HAP-1 (cell line): ENCODE data around the gene ZNF547.
A peak's percentile ranks its signal among the peaks of the same experiment; 100 is the strongest.

Experiments used
- DNase-seq, 2 experiments: peaks; one replicate each; pipeline ENCODE4 v3.0.0-alpha.2; 2016 to 2020; ENCODE audit warnings: low spot score in 2 of 2
- H3K27me3 ChIP-seq: fragments of 250-450 bp; sonication (Bioruptor Pico); 2 replicates; pipeline ENCODE4 v1.5.1; 2020; ENCODE audit warnings: low read depth, mild to moderate bottlenecking, moderate library complexity
- H3K36me3 ChIP-seq: fragments of 250-450 bp; sonication (Bioruptor Pico); replicated peaks from 2 replicates; pipeline ENCODE4 v1.5.1; 2020; ENCODE audit warnings: mild to moderate bottlenecking
- H3K4me1 ChIP-seq: fragments of 250-450 bp; sonication (Bioruptor Pico); 2 replicates; pipeline ENCODE4 v1.5.1; 2020; ENCODE audit warnings: mild to moderate bottlenecking
- H3K4me3 ChIP-seq: fragments of 250-450 bp; sonication (Bioruptor Pico); 2 replicates; pipeline ENCODE4 v1.5.1; 2020; ENCODE audit warnings: mild to moderate bottlenecking, moderate library complexity
- H3K9me3 ChIP-seq: fragments of 250-450 bp; sonication (Bioruptor Pico); 2 replicates; pipeline ENCODE4 v1.5.1; 2020; ENCODE audit warnings: mild to moderate bottlenecking, moderate library complexity
- in situ Hi-C: fragments of 300-500 bp; cut with MboI; formaldehyde crosslinking; loops from 3 replicates; pipeline ENCODE4 v1.14.3; 2020; ENCODE audit warnings: low sequenced_read_pairs, inconsistent platforms, mixed read lengths

Gene ZNF547

GRCh38 chr19:57382806-57383488 is 19.6 kb downstream of the ZNF547 start:
- in situ Hi-C loops, result no loop called here
- Histone ChIP-seq H3K9me3 (peaks cover 4% of the 10 kb centered on the region; the same call in 1 of the 2 replicates), H3K4me3 (no peak overlapping the region)

DNA sequence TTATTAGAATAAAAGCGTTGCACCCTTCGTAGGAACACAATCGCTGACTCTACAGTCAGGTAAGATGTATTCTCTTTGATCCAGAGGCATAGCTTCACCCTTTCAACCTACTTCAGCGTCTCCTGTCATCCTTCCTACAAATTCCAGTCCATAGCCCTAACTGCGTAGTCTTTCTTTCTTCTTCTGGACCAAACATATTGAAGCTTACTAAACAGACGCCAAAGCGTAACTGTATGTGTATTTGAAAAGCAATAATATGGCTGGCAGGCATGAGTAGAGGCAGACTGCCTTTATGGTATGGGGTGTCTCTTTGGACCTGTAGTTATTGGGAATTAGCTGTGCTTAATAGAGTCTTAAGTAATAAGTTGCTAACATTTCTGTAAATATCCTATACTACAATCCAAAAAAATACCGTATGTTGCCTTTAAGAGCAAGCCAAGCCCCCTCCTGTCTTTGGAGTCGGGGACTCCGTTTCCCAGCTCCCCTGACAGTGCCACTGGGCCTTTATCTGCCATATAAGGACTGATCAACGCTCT is 25.9 kb downstream of the ZNF547 start:
- Histone ChIP-seq H3K4me3 (peak overlapping the region; percentile 84), H3K4me1 (peaks cover 2% of the 10 kb centered on the region; the same call in 1 of the 2 replicates), H3K36me3 (no peaks in the 10 kb centered on the region), H3K9me3 (no peaks in the 10 kb centered on the region), H3K27me3 (no peaks in the 10 kb centered on the region)
- in situ Hi-C loops, result no loop called here
- no peak for DNase-seq

More at GRCh38 chr19:57382806-57383488, 19.6 kb downstream of the ZNF547 start:
- Histone ChIP-seq H3K4me1 (no peaks in the 10 kb centered on the region), H3K27me3 (no peaks in the 10 kb centered on the region), H3K36me3 (no peaks in the 10 kb centered on the region; the same call in 1 of the 2 replicates)
- no peak for DNase-seq

DNA sequence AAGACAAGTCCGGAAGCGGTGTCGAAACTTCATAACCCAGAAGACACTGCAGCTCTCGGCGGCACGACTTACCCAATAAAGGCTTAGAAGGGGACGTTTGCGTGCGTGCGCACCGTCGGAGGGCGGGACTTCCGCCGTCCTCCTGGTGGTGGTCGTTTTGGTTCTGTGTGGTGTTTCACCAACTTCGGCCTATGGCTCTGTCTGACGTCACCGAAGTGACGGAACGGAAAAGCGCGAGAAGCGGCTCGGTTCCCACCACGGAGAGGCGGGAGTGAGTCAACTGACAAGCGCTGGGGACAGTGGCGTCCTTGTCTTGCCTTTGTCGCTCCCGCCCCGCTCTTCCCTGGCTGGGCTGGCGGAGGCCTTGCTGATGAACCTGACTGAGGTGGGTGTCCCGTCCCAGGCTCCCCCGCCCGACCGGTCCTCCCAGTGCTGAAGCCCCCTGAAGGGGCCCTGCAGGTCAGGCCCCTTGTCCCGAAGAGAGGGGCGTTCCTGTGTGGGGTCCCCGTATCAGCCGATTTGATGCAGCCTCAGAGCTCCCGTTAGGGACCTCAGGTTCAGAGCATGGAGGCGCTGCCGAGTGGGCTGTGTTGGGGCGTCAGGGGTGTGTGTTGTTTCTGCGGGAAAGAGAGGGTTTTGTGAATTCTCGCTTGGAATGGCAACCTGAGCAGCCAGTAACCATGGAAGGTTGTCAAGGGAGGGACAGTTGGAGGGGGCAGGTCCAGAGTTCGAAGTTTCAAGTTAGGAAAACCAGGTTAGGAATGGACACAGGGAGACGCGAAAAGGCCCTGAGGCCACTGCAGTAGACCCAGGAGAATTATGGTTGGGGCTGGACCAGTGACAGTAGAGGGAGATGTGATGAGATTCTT is 26.6 kb downstream of the ZNF547 start, which contains the start of gene ZNF548:
TSS of gene ZNF548 (plus strand) at position 125 of the 869 bp plus-strand sequence. CDS start at position 371, 246 bp downstream.
- H3K4me1 ChIP-seq, result peaks cover 2% of the 10 kb centered on the region; the same call in 1 of the 2 replicates
- in situ Hi-C loops, result no loop called here
- peak within 1 kb of the TSS; percentile 84 for H3K4me3 ChIP-seq

DNA sequence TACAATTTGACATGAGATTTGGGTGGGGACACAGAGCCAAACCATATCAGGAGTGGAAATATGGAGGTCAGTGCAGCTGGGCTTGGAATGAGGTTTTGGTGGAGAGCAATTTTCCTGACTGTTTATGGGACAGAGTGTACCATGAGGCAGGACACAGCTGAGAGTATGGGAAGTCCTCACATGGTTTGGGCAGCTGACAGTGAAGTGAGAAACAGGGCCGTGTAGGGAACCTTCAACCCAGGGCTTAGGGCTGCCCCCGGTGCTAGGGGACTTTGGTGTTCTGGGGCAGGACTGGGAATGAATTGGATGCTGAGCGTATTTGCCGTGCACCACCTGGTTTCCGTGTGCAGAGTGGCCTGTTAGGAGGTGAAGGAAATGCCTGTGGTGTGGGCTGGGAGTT is 32.4 kb downstream of the ZNF547 start:
- no peak for DNase-seq
- H3K4me1 ChIP-seq, result no peaks in the 10 kb centered on the region; the same call in 1 of the 2 replicates
- in situ Hi-C loops, result no loop called here
- no peaks in the 10 kb centered on the region for H3K27me3 ChIP-seq
- 0 out of 2 replicates have a peak, but pooled peaks cover 2% of the 10 kb centered on the region for H3K9me3 ChIP-seq
- no peak overlapping the region for H3K4me3 ChIP-seq
- H3K36me3 ChIP-seq, result peaks cover 26% of the 10 kb centered on the region

More for the DNA sequence above, 26.6 kb downstream of the ZNF547 start, which contains the start of gene ZNF548:
- Histone ChIP-seq H3K9me3 (no peaks in the 10 kb centered on the region), H3K27me3 (no peaks in the 10 kb centered on the region), H3K36me3 (no peaks in the 10 kb centered on the region)
- DNase-seq, result peak; percentile 95 to 96

DNA sequence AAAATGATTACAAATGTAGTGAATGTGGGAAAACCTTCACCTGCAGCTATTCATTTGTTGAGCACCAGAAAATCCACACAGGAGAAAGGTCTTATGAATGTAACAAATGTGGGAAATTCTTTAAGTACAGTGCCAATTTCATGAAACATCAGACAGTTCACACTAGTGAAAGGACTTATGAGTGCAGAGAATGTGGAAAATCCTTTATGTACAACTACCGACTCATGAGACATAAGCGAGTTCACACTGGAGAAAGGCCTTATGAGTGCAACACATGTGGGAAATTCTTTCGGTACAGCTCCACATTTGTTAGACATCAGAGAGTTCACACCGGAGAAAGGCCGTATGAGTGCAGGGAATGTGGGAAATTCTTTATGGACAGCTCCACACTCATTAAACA is 35.5 kb downstream of the ZNF547 start:
- in situ Hi-C loops, result no loop called here
- Histone ChIP-seq H3K9me3 (0 out of 2 replicates have a peak, but pooled peaks cover 2% of the 10 kb centered on the region), H3K36me3 (peaks cover 26% of the 10 kb centered on the region)

DNA sequence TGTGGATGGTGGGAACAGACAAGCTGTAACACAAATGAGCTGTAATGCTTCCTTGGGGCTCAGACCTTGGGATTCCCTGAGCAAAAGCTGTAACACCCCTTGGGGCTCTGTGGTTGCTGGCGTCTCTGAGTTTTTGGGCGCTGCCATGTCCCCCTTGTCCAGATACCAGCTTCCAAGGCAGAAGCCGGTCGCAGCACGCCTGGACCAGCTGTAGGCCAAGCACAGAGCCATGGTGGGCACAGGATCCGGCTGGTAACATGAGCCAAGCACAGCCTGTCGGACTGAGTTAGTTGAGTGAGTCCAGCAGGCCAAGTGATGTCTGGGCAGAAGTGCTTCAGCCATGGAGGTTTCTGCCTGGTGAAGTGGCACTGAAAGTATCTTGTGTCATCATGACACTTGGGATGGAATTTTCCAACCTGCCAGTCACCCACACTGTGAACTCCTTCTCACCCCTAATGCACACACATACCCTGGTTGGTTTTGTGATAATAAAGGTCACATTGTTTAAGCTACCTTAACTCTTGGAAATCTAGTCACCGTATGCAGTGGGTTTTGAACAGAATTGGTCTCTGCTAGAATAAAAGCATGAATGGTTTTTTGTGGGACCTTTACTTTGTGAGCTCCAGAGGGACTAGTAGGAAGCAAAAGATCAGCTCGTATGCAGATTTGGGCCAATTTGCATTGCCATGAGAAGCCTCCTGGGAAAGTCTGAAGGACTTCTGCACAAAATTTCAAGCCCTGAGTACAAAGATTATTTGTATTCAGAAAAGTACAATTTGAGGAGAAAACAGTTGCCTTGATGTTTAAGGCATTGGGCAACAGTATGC is 40.6 kb downstream of the ZNF547 start:
- Histone ChIP-seq H3K27me3 (no peaks in the 10 kb centered on the region), H3K4me3 (no peak overlapping the region), H3K9me3 (0 out of 2 replicates have a peak, but pooled peaks cover 1% of the 10 kb centered on the region), H3K4me1 (no peaks in the 10 kb centered on the region), H3K36me3 (peaks cover 10% of the 10 kb centered on the region)
- in situ Hi-C loops, result no loop called here
- no peak for DNase-seq

More for the DNA sequence above, 35.5 kb downstream of the ZNF547 start:
- H3K4me1 ChIP-seq, result no peaks in the 10 kb centered on the region
- H3K4me3 ChIP-seq, result no peak overlapping the region
- no peaks in the 10 kb centered on the region for H3K27me3 ChIP-seq
- DNase-seq, result no peak

DNA sequence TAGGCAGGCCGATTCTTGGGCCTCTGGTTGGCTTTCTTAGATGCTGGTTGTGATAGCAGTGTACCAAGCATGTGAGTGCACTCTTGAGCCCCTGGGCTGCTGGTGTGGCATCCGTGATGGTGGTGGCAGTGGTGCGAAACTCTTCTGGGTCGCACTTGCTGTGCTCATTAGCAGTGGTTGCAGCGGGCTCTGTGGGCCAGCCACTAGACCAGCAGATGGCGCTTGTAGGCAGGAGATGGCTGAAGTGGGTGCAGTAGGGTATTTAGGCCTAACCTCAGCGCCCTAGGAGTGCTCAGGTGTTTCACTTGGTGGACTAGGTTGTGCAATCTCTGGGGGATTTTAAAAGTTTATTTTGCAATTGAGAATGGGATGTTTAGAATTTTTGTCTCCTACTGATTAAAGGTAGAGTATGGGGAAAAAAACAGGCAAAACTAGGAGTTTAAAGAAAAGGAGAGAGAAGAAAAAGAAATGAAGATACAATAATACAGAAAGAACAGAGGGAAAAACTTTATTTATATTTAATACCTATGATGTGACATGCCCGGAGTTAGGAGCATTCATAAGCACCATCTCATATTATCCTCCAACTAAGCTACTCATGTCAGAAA is 43.3 kb downstream of the ZNF547 start:
- H3K4me1 ChIP-seq, result no peaks in the 10 kb centered on the region
- no peaks in the 10 kb centered on the region for H3K9me3 ChIP-seq
- peak; percentile 42 to 76 for DNase-seq
- no peak overlapping the region for H3K4me3 ChIP-seq
- 0 out of 2 replicates have a peak, but pooled peaks cover 3% of the 10 kb centered on the region for H3K36me3 ChIP-seq
- H3K27me3 ChIP-seq, result no peaks in the 10 kb centered on the region
- in situ Hi-C loops, result no loop called here

DNA sequence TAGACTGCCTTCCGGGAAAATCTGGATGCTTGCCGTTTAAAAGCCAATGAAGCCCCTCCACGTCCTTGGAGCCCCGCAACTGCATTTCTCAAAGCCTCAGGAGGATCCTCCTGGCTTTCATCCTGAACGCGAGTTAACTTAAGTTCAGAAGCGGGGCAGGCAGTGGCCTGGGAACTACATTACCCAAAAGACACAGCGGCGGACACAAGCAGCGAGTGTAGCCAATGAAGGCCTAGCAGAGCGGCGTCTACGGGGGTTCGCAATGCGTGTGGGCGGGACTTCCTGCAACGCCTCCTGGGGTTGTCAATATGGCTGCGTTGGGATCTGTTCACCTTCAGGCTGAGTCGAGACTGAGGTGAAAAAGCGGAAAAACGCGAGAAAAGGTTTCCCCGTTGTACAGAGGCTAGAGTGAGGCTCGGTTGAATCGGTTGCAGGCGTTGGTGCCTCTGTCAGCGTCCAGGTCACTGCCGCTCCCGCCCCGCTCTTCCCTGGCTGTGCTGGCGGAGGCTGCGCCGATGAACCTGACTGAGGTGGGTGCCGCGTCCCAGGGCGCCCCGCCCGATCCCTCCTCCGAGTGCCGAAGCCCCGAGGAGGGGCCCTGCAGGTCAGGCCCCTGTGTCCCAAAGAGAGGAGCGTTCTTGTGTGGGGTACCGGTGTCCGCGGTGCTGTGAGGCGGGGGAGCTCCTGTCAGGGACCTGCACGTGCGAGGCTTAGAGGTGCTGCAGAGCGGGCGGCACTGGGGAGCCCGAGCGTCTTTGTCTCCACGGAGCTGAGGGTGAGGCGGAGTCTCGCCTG is 47.7 kb downstream of the ZNF547 start, which contains the start of gene ZNF17:
TSS of gene ZNF17 (plus strand) at position 285 of the 795 bp plus-strand sequence. CDS start 2,455 bp downstream, outside the sequence.
- in situ Hi-C loops, result no loop called here
- Histone ChIP-seq H3K4me1 (no peaks in the 10 kb centered on the region; the same call in 1 of the 2 replicates), H3K36me3 (peaks cover 5% of the 10 kb centered on the region; the same call in 1 of the 2 replicates), H3K4me3 (peak within 1 kb of the TSS; percentile 90), H3K9me3 (no peaks in the 10 kb centered on the region), H3K27me3 (no peaks in the 10 kb centered on the region)
- peak; percentile 92 to 94 for DNase-seq

GRCh38 chr19:57419439-57419838 is 56.1 kb downstream of the ZNF547 start:
- H3K9me3 ChIP-seq, result peaks cover 7% of the 10 kb centered on the region
- H3K4me1 ChIP-seq, result no peaks in the 10 kb centered on the region
- in situ Hi-C loops, result no loop called here
- H3K27me3 ChIP-seq, result no peaks in the 10 kb centered on the region
- no peak for DNase-seq
- H3K4me3 ChIP-seq, result no peak overlapping the region
- peaks cover 38% of the 10 kb centered on the region for H3K36me3 ChIP-seq

- peaks cover 35% of the 10 kb centered on the region for H3K36me3 ChIP-seq
- no peak for DNase-seq
- H3K9me3 ChIP-seq, result peaks cover 7% of the 10 kb centered on the region
- in situ Hi-C loops, result no loop called here
- H3K4me1 ChIP-seq, result no peaks in the 10 kb centered on the region
- no peak overlapping the region for H3K4me3 ChIP-seq
- no peaks in the 10 kb centered on the region for H3K27me3 ChIP-seq
These were observed 57.7 kb downstream of the ZNF547 start for GRCh38 chr19:57421037-57421436.
